NCI-H2196 (cell line): ENCODE results near the gene CYLD.

Experiments
- DNase-seq: peaks from one replicate; lab custom pipeline; 2025; ENCODE audit not compliant: unreplicated experiment; lab: John Stamatoyannopoulos, UW

CYLD gene

GRCh38 chr16:50711040-50711439 lies 30.8 kb upstream of the CYLD start:
- DNase-seq, result no peak

- no peak for DNase-seq
Measured at GRCh38 chr16:50711862-50712559, 29.9 kb upstream of the CYLD start.

GRCh38 chr16:50712560-50712898 lies 29.4 kb upstream of the CYLD start:
- no peak for DNase-seq

GRCh38 chr16:50712956-50713355 lies 28.9 kb upstream of the CYLD start:
- no peak for DNase-seq

GRCh38 chr16:50717091-50717490 lies 24.8 kb upstream of the CYLD start:
- DNase-seq, result no peak

- DNase-seq, result no peak
Measured at GRCh38 chr16:50717494-50717893, 24.4 kb upstream of the CYLD start.

- no peak for DNase-seq
Measured at GRCh38 chr16:50718061-50718760, 23.7 kb upstream of the CYLD start.

GRCh38 chr16:50718761-50719400 lies 23.0 kb upstream of the CYLD start:
- no peak for DNase-seq

- no peak for DNase-seq
Measured at GRCh38 chr16:50719401-50720337, 22.2 kb upstream of the CYLD start.

GRCh38 chr16:50721549-50722404 lies 20.1 kb upstream of the CYLD start:
- DNase-seq, result no peak

GRCh38 chr16:50722405-50722737 lies 19.5 kb upstream of the CYLD start:
- DNase-seq, result no peak

GRCh38 chr16:50722960-50723359 lies 18.9 kb upstream of the CYLD start:
- DNase-seq, result no peak

- no peak for DNase-seq
Measured at GRCh38 chr16:50724306-50724705, 17.6 kb upstream of the CYLD start.

- no peak for DNase-seq
Measured at GRCh38 chr16:50731130-50731988, 10.5 kb upstream of the CYLD start.

- DNase-seq, result no peak
Measured at GRCh38 chr16:50731989-50732832, 9.7 kb upstream of the CYLD start.

GRCh38 chr16:50733468-50733867 lies 8.4 kb upstream of the CYLD start:
- DNase-seq, result no peak

GRCh38 chr16:50735629-50736122 lies 6.2 kb upstream of the CYLD start:
- DNase-seq, result no peak

GRCh38 chr16:50736448-50736847 lies 5.4 kb upstream of the CYLD start:
- DNase-seq, result no peak
